Neuronal stem cell (in vitro differentiated cells): ENCODE measurements around the gene DGKQ.
"Not testable (repeated sequence)": the region's sequence is repeated elsewhere in the genome, so short reads cannot be mapped to it uniquely, and the experiment has no call there.

Source experiments
- DNase-seq: peaks from one replicate; pipeline ENCODE4 v3.0.0-alpha.2; 2013; ENCODE audit warnings: low spot score
- H2AFZ ChIP-seq: one replicate; pipeline ENCODE4 v1.6.1; 2013; ENCODE audit warnings: mild to moderate bottlenecking, low read length, inconsistent platforms
- H2AK5ac ChIP-seq: 2 replicates; pipeline ENCODE4 v1.6.1; 2013; ENCODE audit warnings: low read depth, mild to moderate bottlenecking, inconsistent platforms, low read length, moderate library complexity, mixed read lengths
- H2BK120ac ChIP-seq: 2 replicates; pipeline ENCODE4 v1.6.1; 2013; ENCODE audit warnings: low read depth, mild to moderate bottlenecking, inconsistent platforms, low read length, moderate library complexity, mixed read lengths
- H2BK12ac ChIP-seq: one replicate; pipeline ENCODE4 v1.6.1; 2013; ENCODE audit warnings: low read length, inconsistent platforms
- H2BK15ac ChIP-seq: 2 replicates; pipeline ENCODE4 v1.6.1; 2013; ENCODE audit warnings: mild to moderate bottlenecking, low read length, inconsistent platforms, mixed read lengths
- H2BK5ac ChIP-seq: one replicate; pipeline ENCODE4 v1.6.1; 2013; ENCODE audit warnings: inconsistent platforms, mild to moderate bottlenecking, low read length, moderate library complexity
- H3K14ac ChIP-seq: one replicate; pipeline ENCODE4 v1.6.1; 2013; ENCODE audit warnings: low read length, inconsistent platforms
- H3K18ac ChIP-seq: 2 replicates; pipeline ENCODE4 v1.6.1; 2013; ENCODE audit warnings: low read length, inconsistent platforms
- H3K23ac ChIP-seq: 2 replicates; pipeline ENCODE4 v1.6.1; 2013; ENCODE audit warnings: low read depth, mild to moderate bottlenecking, mixed read lengths, low read length, inconsistent platforms; ENCODE audit not compliant: poor library complexity
- H3K27ac ChIP-seq: replicated peaks from 3 replicates; pipeline ENCODE4 v1.5.1; 2013; ENCODE audit warnings: low read length, inconsistent platforms
- H3K27me3 ChIP-seq, 3 experiments: 2 replicates each; pipeline ENCODE4 v1.6.1; 2013; ENCODE audit warnings: low read length in 3 of 3, mild to moderate bottlenecking in 2 of 3, inconsistent platforms in 1 of 3, low read depth in 1 of 3, mixed read lengths in 1 of 3, moderate library complexity in 1 of 3; ENCODE audit not compliant: control insufficient read depth in 3 of 3, insufficient read depth in 3 of 3
- H3K36me3 ChIP-seq, 2 donors: replicated peaks in 1 of 2; 2 replicates each; pipeline ENCODE4 v1.6.1; 2013; ENCODE audit warnings: low read length in 2 of 2; ENCODE audit not compliant: control insufficient read depth in 2 of 2, insufficient read depth in 2 of 2
- H3K4ac ChIP-seq: 2 replicates; pipeline ENCODE4 v1.6.1; 2013; ENCODE audit warnings: inconsistent platforms, mild to moderate bottlenecking, low read length, moderate library complexity
- H3K4me1 ChIP-seq, 2 donors: 1 replicate in 1 of 2; 2 replicates in 1 of 2; pipeline ENCODE4 v1.6.1; 2013; ENCODE audit warnings: low read length in 2 of 2, low read depth in 1 of 2; ENCODE audit not compliant: control insufficient read depth in 2 of 2, insufficient read depth in 1 of 2
- H3K4me2 ChIP-seq: one replicate; pipeline ENCODE4 v1.6.1; 2013; ENCODE audit warnings: mild to moderate bottlenecking, low read length, inconsistent platforms; ENCODE audit not compliant: insufficient read depth, poor library complexity, severe bottlenecking
- H3K4me3 ChIP-seq, 2 donors: 2 replicates each; pipeline ENCODE4 v1.5.1; 2013; ENCODE audit warnings: low read length in 2 of 2, mild to moderate bottlenecking in 2 of 2, inconsistent platforms in 1 of 2, moderate library complexity in 1 of 2
- H3K79me1 ChIP-seq: one replicate; pipeline ENCODE4 v1.6.1; 2013; ENCODE audit warnings: low read depth, mild to moderate bottlenecking, inconsistent platforms, low read length, moderate library complexity
- H3K9ac ChIP-seq: one replicate; pipeline ENCODE4 v1.6.1; 2013; ENCODE audit warnings: mild to moderate bottlenecking, low read depth, low read length, inconsistent platforms; ENCODE audit not compliant: poor library complexity
- H3K9me3 ChIP-seq, 2 donors: replicated peaks in 1 of 2; 2 replicates each; pipeline versions ENCODE3 to v1.6.1; 2013; ENCODE audit warnings: low read length in 2 of 2, mild to moderate bottlenecking in 2 of 2, inconsistent platforms in 1 of 2, low read depth in 1 of 2, mixed read lengths in 1 of 2, moderate library complexity in 1 of 2; ENCODE audit not compliant: control insufficient read depth in 2 of 2, insufficient read depth in 1 of 2
- H4K8ac ChIP-seq: one replicate; pipeline ENCODE4 v1.6.1; 2013; ENCODE audit warnings: low read depth, mild to moderate bottlenecking, inconsistent platforms, low read length, moderate library complexity
- H4K91ac ChIP-seq: one replicate; pipeline ENCODE4 v1.6.1; 2013; ENCODE audit warnings: low read length, low read depth, mild to moderate bottlenecking, inconsistent platforms; ENCODE audit not compliant: poor library complexity
- WGBS, 2 donors: extraction: QIAGEN DNeasy Blood & Tissue Kit; methylation state at CpG; one replicate each; pipeline ENCODE4 v1.1.7; 2013; ENCODE audit warnings: missing lambda C conversion rate in 2 of 2, mixed read lengths in 1 of 2; ENCODE audit not compliant: insufficient read length in 2 of 2, insufficient replicate concordance in 1 of 2; ENCODE audit errors: extremely low coverage in 2 of 2; 5-methylcytosine and 5-hydroxymethylcytosine counted together

Gene DGKQ

DNA sequence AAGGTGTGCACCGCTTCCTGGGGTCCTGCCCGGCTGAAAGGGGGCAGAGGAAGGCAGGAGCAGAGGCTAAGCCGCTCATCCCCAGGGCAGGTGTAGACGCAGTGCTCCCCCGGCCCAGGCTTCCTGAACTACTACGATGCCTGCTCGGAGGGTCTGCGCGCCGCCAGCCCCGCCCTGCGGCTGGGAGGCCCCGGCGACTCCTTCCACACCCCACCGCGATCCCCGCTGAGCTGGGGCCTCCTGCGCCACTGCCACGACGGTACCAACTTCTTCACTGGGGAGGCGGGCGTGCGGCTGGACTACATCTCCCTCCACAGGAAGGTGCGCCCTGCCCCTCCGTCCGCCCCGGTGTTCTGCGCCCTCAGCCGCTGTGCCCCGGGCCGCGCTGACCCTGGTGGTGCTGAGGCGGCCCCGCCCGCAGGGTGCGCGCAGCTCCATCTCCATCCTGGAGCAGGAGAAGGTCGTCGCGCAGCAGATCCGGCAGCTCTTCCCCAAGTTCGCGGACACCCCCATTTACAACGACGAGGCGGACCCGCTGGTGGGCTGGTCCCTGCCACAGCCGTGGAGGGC is 28.3 kb upstream of the DGKQ start:
- peak overlapping the region; percentile 92 for H2AK5ac ChIP-seq
- H3K79me1 ChIP-seq: peaks cover 1% of the 10 kb centered on the region
- no peak overlapping the region for H4K91ac ChIP-seq
- no peak overlapping the region for H3K27ac ChIP-seq
- no peak overlapping the region for H3K9ac ChIP-seq
- H3K14ac ChIP-seq: peak overlapping the region; percentile 82
- peaks cover 29 to 86% (median 82%) of the 10 kb centered on the region in 3 experiments for H3K27me3 ChIP-seq
- peak overlapping the region; percentile 13 for H3K4me2 ChIP-seq
- peaks cover 6% of the 10 kb centered on the region in 2 donors for H3K9me3 ChIP-seq
- no peak for DNase-seq
- H2BK120ac ChIP-seq: no peak overlapping the region
- H3K4ac ChIP-seq: peak overlapping the region; percentile 37
- H4K8ac ChIP-seq: no peak overlapping the region
- H3K4me1 ChIP-seq: peaks cover 8 to 9% of the 10 kb centered on the region in 2 donors
- no peaks in the 10 kb centered on the region for H3K36me3 ChIP-seq
- peak overlapping the region; percentile 76 for H3K18ac ChIP-seq
- WGBS, 2 donors: no CpG with 5 or more reads among the region's 48 CpGs
- peak overlapping the region; percentile 92 for H2BK15ac ChIP-seq
- peak overlapping the region; percentile 24 for H2BK5ac ChIP-seq
- no peak overlapping the region for H2AFZ ChIP-seq
- no peak overlapping the region for H2BK12ac ChIP-seq
- H3K4me3 ChIP-seq: peak overlapping the region in 1 of 2 donors; percentile 43
- peak overlapping the region; percentile 95 for H3K23ac ChIP-seq

DNA sequence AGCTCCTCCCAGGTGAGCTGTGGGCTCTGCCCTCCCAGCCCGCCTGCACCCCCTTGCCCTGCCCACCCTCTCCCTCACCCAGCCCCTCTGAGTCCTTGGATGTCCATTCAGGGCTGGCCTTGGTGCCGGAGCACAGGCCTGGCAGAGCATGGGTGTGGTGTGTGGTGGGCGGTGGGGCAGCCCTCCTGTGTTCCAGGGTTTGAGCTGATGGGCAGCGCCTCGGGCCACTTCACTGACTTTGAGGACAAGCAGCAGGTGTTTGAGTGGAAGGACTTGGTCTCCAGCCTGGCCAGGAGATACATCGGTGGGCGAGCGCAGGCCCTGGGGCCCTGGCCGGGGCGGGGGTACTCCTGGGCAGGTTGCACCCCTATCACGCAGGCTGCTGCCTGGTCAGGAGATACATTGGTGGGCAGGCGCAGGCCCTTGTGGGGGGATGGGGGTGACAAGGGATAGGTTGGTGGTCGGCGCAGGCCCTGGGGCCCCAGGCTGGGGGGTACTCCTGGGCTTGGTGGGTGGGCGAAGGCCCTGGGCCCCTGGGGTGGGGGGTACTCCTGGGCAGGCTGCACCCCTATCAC is 27.4 kb upstream of the DGKQ start:
- no peak overlapping the region for H2AFZ ChIP-seq
- peak overlapping the region; percentile 89 for H3K23ac ChIP-seq
- H4K8ac ChIP-seq: no peak overlapping the region
- H3K9me3 ChIP-seq: peaks cover 6% of the 10 kb centered on the region in 2 donors
- H2BK12ac ChIP-seq: no peak overlapping the region
- no peak overlapping the region for H4K91ac ChIP-seq
- no peak overlapping the region for H2BK120ac ChIP-seq
- no CpG with 5 or more reads among the region's 15 CpGs for WGBS, 2 donors
- peaks cover 9% of the 10 kb centered on the region in 2 donors for H3K4me1 ChIP-seq
- peak overlapping the region in 1 of 2 donors; percentile 51 for H3K4me3 ChIP-seq
- H3K27me3 ChIP-seq: peaks cover 30 to 89% (median 88%) of the 10 kb centered on the region in 3 experiments
- no peak overlapping the region for H3K18ac ChIP-seq
- H2BK15ac ChIP-seq: no peak overlapping the region
- H3K9ac ChIP-seq: no peak overlapping the region
- no peak overlapping the region for H3K4ac ChIP-seq
- DNase-seq: no peak
- H2AK5ac ChIP-seq: peak overlapping the region; percentile 75
- no peak overlapping the region for H3K14ac ChIP-seq
- H3K36me3 ChIP-seq: no peaks in the 10 kb centered on the region
- H2BK5ac ChIP-seq: peak overlapping the region; percentile 53
- H3K27ac ChIP-seq: no peak overlapping the region
- H3K79me1 ChIP-seq: peaks cover 2% of the 10 kb centered on the region
- H3K4me2 ChIP-seq: no peak overlapping the region

DNA sequence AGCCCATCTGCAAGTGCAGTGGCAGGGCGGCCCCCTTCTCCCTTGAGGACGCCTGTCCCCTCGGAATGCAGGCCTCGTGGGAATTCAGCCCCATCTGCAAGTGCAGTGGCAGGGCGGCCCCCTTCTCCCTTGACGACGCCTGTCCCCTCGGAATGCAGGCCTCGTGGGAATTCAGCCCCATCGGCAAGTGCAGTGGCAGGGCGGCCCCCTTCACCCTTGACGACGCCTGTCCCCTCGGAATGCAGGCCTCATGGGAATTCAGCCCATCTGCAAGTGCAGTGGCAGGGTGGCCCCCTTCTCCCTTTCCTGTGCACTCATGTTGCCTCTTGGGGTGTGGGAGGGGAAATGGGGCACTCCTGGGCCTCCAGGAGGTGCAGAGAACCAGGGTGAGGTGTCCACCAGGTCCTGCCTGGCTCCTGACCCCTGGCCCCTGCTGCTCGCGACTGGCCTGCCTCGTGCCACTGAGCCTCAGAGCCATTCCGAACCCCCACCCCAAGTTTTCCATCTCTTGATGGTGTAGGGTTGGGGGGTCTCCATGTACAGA is 26.6 kb upstream of the DGKQ start:
- Histone ChIP-seq H3K27ac (no peak overlapping the region), H3K27me3 (peaks cover 30 to 88% (median 81%) of the 10 kb centered on the region in 3 experiments)

DNA sequence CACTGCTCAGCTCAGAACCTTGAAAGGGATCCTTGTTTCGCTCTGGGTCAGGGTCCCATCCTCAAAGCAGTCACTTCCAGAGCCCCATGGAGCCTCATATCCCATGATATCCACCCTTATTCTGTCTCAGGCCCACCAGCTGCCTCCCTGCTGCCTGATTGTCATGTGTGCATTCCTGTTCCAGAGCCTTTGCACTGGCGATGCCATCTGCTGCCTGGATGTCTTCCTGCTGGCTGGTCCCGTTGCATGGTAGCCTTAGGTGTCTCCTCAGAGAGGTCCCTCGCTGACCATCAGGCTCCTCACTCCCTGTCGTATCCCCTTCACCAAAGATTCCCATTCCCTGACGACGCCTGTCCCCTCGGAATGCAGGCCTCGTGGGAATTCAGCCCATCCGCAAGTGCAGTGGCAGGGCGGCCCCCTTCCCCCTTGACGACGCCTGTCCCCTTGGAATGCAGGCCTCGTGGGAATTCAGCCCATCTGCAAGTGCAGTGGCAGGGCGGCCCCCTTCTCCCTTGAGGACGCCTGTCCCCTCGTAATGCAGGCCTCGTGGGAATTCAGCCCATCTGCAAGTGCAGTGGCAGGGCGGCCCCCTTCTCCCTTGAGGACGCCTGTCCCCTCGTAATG is 26.0 kb upstream of the DGKQ start:
- peak overlapping the region in 1 of 2 donors; percentile 60 for H3K4me3 ChIP-seq
- H2BK120ac ChIP-seq, H2BK15ac ChIP-seq, H3K4ac ChIP-seq, H3K4me2 ChIP-seq, H3K4me1 ChIP-seq, DNase-seq, H2AFZ ChIP-seq, H3K79me1 ChIP-seq, H3K36me3 ChIP-seq, H2AK5ac ChIP-seq, H3K9me3 ChIP-seq, H2BK5ac ChIP-seq, H3K14ac ChIP-seq, H3K9ac ChIP-seq, H3K18ac ChIP-seq, H2BK12ac ChIP-seq, H3K27ac ChIP-seq, H3K23ac ChIP-seq, H4K8ac ChIP-seq: not testable (repeated sequence)
- WGBS, 2 donors: no CpG with 5 or more reads among the region's 21 CpGs
- H3K27me3 ChIP-seq: peaks cover 30 to 82% (median 76%) of the 10 kb centered on the region in 3 experiments
- H4K91ac ChIP-seq: peak overlapping the region; percentile 89

More for the DNA sequence above, 26.6 kb upstream of the DGKQ start:
- no peak overlapping the region for H3K4me3 ChIP-seq
- peak overlapping the region; percentile 48 for H3K18ac ChIP-seq
- H2AFZ ChIP-seq: no peak overlapping the region
- H4K91ac ChIP-seq: no peak overlapping the region
- H2BK12ac ChIP-seq: no peak overlapping the region
- WGBS, 2 donors: no CpG with 5 or more reads among the region's 18 CpGs
- H2AK5ac ChIP-seq: peak overlapping the region; percentile 75
- peak overlapping the region; percentile 66 for H3K4ac ChIP-seq
- peak overlapping the region; percentile 56 for H3K14ac ChIP-seq
- no peak overlapping the region for H4K8ac ChIP-seq
- no peak overlapping the region for H2BK5ac ChIP-seq
- H3K9ac ChIP-seq: peak overlapping the region; percentile 44
- H2BK15ac ChIP-seq: no peak overlapping the region
- H2BK120ac ChIP-seq: no peak overlapping the region
- H3K36me3 ChIP-seq: no peaks in the 10 kb centered on the region
- peak overlapping the region; percentile 85 for H3K23ac ChIP-seq
- H3K79me1 ChIP-seq: peaks cover 2% of the 10 kb centered on the region
- no peak overlapping the region for H3K4me2 ChIP-seq
- peaks cover 9% of the 10 kb centered on the region in 2 donors for H3K4me1 ChIP-seq
- DNase-seq: no peak
- peaks cover 2 to 6% of the 10 kb centered on the region in 2 donors for H3K9me3 ChIP-seq
